Dermis blood vessel endothelial cell (primary cell): ENCODE data around the gene SIGLEC7. TPM values are rescaled to one million over a fixed set of nuclear protein-coding genes. Genes with fewer than 3 reads are reported as not detected.

Experiments
- total RNA-seq: library from RNA; depleted of rRNA; stranded (reverse); fragments of >200 nt; gene quantifications from 2 replicates; pipeline ENCODE4 v1.2.3, GENCODE V29; 2014

SIGLEC7 gene
- total RNA-seq, 1 donor from 2014 or later: not detected

Other genes with a start within 250 kb of the SIGLEC7 start
- gene KLK4, start 230.9 kb upstream of the SIGLEC7 start, total RNA-seq: not detected in 2 replicates
- not detected in 2 replicates for gene KLK5, start 189.3 kb upstream of the SIGLEC7 start, total RNA-seq
- gene KLK6, start 172.7 kb upstream of the SIGLEC7 start, total RNA-seq: not detected in 2 replicates
- gene KLK7, start 158.4 kb upstream of the SIGLEC7 start, total RNA-seq: under 0.01 TPM in 1 of 2 replicates, not detected in the other
- gene KLK8, start 140.7 kb upstream of the SIGLEC7 start, total RNA-seq: not detected in 2 replicates
- gene KLK10, start 122.6 kb upstream of the SIGLEC7 start, total RNA-seq: 0.09 and 1.0 TPM in 2 replicates
- gene KLK11, start 115.7 kb upstream of the SIGLEC7 start, total RNA-seq: not detected in 2 replicates
- not detected in 2 replicates for gene KLK12, start 107.3 kb upstream of the SIGLEC7 start, total RNA-seq
- not detected in 2 replicates for gene KLK13, start 77.2 kb upstream of the SIGLEC7 start, total RNA-seq
- not detected in 2 replicates for gene KLK14, start 59.4 kb upstream of the SIGLEC7 start, total RNA-seq
- gene CTU1, start 33.9 kb upstream of the SIGLEC7 start, total RNA-seq: 10.0 and 15.8 TPM in 2 replicates
- 0.19 TPM in 1 of 2 replicates, not detected in the other for gene SIGLEC9, start 17.4 kb upstream of the SIGLEC7 start, total RNA-seq
- gene CD33, start 82.8 kb downstream of the SIGLEC7 start, total RNA-seq: not detected in 2 replicates
- not detected in 2 replicates for gene SIGLECL1, start 108.8 kb downstream of the SIGLEC7 start, total RNA-seq
- gene IGLON5, start 169.3 kb downstream of the SIGLEC7 start, total RNA-seq: not detected in 2 replicates
- 0.09 and 0.17 TPM in 2 replicates for gene VSIG10L, start 199.8 kb downstream of the SIGLEC7 start, total RNA-seq
- gene ETFB, start 224.1 kb downstream of the SIGLEC7 start, total RNA-seq: 76.2 and 98.5 TPM in 2 replicates
- gene CLDND2, start 226.7 kb downstream of the SIGLEC7 start, total RNA-seq: not detected in 2 replicates
- not detected in 2 replicates for gene NKG7, start 230.4 kb downstream of the SIGLEC7 start, total RNA-seq
- gene LIM2, start 245.7 kb downstream of the SIGLEC7 start, total RNA-seq: not detected in 2 replicates
- not detected in 2 replicates for gene C19orf84, start 248.3 kb downstream of the SIGLEC7 start, total RNA-seq